Liver (tissue), 9 donors: Measurements from ENCODE around the gene TEK. TPM values are rescaled to one million over a fixed set of nuclear protein-coding genes. Genes with fewer than 3 reads are reported as not detected.

Source experiments
- DNase-seq: peaks from one replicate; pipeline ENCODE4 v3.0.0-alpha.2; 2017; ENCODE audit warnings: low spot score
- H3K27ac ChIP-seq, 2 donors: one replicate each; pipeline ENCODE4 v1.7.0; 2013; ENCODE audit warnings: inconsistent platforms in 2 of 2, low read length in 2 of 2, control low read depth in 1 of 2, low read depth in 1 of 2, mild to moderate bottlenecking in 1 of 2
- H3K27me3 ChIP-seq, 4 donors: one replicate each; pipeline versions ENCODE4 v1.6.1 to v1.7.0; 2013; ENCODE audit warnings: low read length in 3 of 4, inconsistent platforms in 1 of 4, mild to moderate bottlenecking in 1 of 4, moderate library complexity in 1 of 4; ENCODE audit not compliant: control insufficient read depth in 4 of 4, insufficient read depth in 4 of 4
- H3K36me3 ChIP-seq, 4 donors: one replicate each; pipeline versions ENCODE4 v1.6.1 to v1.7.0; 2013; ENCODE audit warnings: low read length in 3 of 4, mild to moderate bottlenecking in 3 of 4, low read depth in 1 of 4, moderate library complexity in 1 of 4; ENCODE audit not compliant: control insufficient read depth in 4 of 4, insufficient read depth in 3 of 4
- H3K4me1 ChIP-seq, 4 donors: one replicate each; pipeline versions ENCODE4 v1.6.1 to v1.7.0; 2013; ENCODE audit warnings: low read length in 3 of 4, mild to moderate bottlenecking in 3 of 4, moderate library complexity in 1 of 4; ENCODE audit not compliant: control insufficient read depth in 4 of 4, insufficient read depth in 4 of 4
- H3K4me3 ChIP-seq, 3 donors: one replicate each; pipeline versions ENCODE4 v1.6.1 to v1.7.0; 2013; ENCODE audit warnings: low read length in 3 of 3, control low read depth in 1 of 3, low read depth in 1 of 3, mild to moderate bottlenecking in 1 of 3
- H3K9ac ChIP-seq, 2 donors: one replicate each; pipeline ENCODE4 v1.7.0; 2013; ENCODE audit warnings: low read length in 2 of 2, mild to moderate bottlenecking in 2 of 2, moderate library complexity in 2 of 2, control low read depth in 1 of 2, low read depth in 1 of 2
- H3K9me3 ChIP-seq, 4 donors: one replicate each; pipeline versions ENCODE4 v1.6.1 to v1.7.0; 2013; ENCODE audit warnings: low read length in 3 of 4; ENCODE audit not compliant: control insufficient read depth in 4 of 4
- ATF3 ChIP-seq: IDR thresholded peaks from 2 replicates; pipeline ENCODE4 v1.6.1; 2016; ENCODE audit warnings: antibody characterized with exemption
- CTCF ChIP-seq: fragments of 150-350 bp; IDR thresholded peaks from 2 replicates; pipeline ENCODE4 v1.5.1; 2017; ENCODE audit warnings: improper control_type of control experiment, low read depth, low read length; ENCODE audit not compliant: missing input control
- EGR1 ChIP-seq, 2 donors: IDR thresholded peaks; 2 replicates each; pipeline ENCODE4 v1.6.1; 2016 to 2018; ENCODE audit warnings: antibody characterized with exemption in 2 of 2, low read depth in 2 of 2
- FOXA1 ChIP-seq: IDR thresholded peaks from 2 replicates; pipeline ENCODE4 v1.6.1; 2016; ENCODE audit warnings: antibody characterized with exemption
- FOXA2 ChIP-seq: IDR thresholded peaks from 2 replicates; pipeline ENCODE4 v1.6.1; 2016; ENCODE audit warnings: antibody characterized with exemption
- GABPA ChIP-seq, 2 donors: IDR thresholded peaks in 1 of 2; conservative IDR thresholded peaks in 1 of 2; 2 replicates each; pipeline ENCODE4 v1.6.1; 2016; ENCODE audit warnings: antibody characterized with exemption in 2 of 2, mild to moderate bottlenecking in 1 of 2, moderate library complexity in 1 of 2
- HNF4A ChIP-seq, 2 donors: conservative IDR thresholded peaks; 2 replicates each; pipeline ENCODE4 v1.6.1; 2016; ENCODE audit warnings: antibody characterized with exemption in 2 of 2, mild to moderate bottlenecking in 2 of 2
- HNF4G ChIP-seq: IDR thresholded peaks from 2 replicates; pipeline ENCODE4 v1.6.1; 2016; ENCODE audit warnings: antibody characterized with exemption
- JUND ChIP-seq, 2 donors: IDR thresholded peaks; 2 replicates each; pipeline ENCODE4 v1.6.1; 2016; ENCODE audit warnings: antibody characterized with exemption in 2 of 2
- MAX ChIP-seq: IDR thresholded peaks from 2 replicates; pipeline ENCODE4 v1.6.1; 2016; ENCODE audit warnings: antibody characterized with exemption
- NR2F2 ChIP-seq: IDR thresholded peaks from 2 replicates; pipeline ENCODE4 v1.6.1; 2016; ENCODE audit warnings: antibody characterized with exemption
- RAD21 ChIP-seq, 2 donors: IDR thresholded peaks; 2 replicates each; pipeline ENCODE4 v1.6.1; 2016; ENCODE audit warnings: antibody characterized with exemption in 2 of 2, mild to moderate bottlenecking in 2 of 2
- REST ChIP-seq: IDR thresholded peaks from 2 replicates; pipeline ENCODE4 v1.6.1; 2016; ENCODE audit warnings: antibody characterized with exemption, mild to moderate bottlenecking
- RXRA ChIP-seq, 2 donors: IDR thresholded peaks; 2 replicates each; pipeline ENCODE4 v1.6.1; 2017 to 2018; ENCODE audit warnings: antibody characterized with exemption in 2 of 2, mild to moderate bottlenecking in 1 of 2
- SP1 ChIP-seq: IDR thresholded peaks from 2 replicates; pipeline ENCODE4 v1.6.1; 2018; ENCODE audit warnings: antibody characterized with exemption, mild to moderate bottlenecking
- TAF1 ChIP-seq: conservative IDR thresholded peaks from 2 replicates; pipeline ENCODE4 v1.6.1; 2016; ENCODE audit warnings: antibody characterized with exemption, mild to moderate bottlenecking
- YY1 ChIP-seq: IDR thresholded peaks from 2 replicates; pipeline ENCODE4 v1.6.1; 2016; ENCODE audit warnings: antibody characterized with exemption, mild to moderate bottlenecking
- ZBTB33 ChIP-seq: IDR thresholded peaks from 2 replicates; pipeline ENCODE4 v1.6.1; 2016; ENCODE audit warnings: antibody characterized with exemption
- WGBS: extraction: QIAGEN DNeasy Blood & Tissue Kit; methylation state at CpG from one replicate; pipeline ENCODE4 v1.1.7; 2013; 5-methylcytosine and 5-hydroxymethylcytosine counted together
- polyA plus RNA-seq, 2 donors: library from polyadenylated mRNA; stranded (reverse) in 1 of 2; unstranded in 1 of 2; fragments of 200-250 nt in 1 of 2; fragments of >200 nt in 1 of 2; fragmentation: Nextera tagmentation in 1 of 2; extraction: Ambion mirVana in 1 of 2; gene quantifications; one replicate each; pipeline versions ENCODE4 v1.2.1 to v1.2.3, GENCODE V29; 2013 to 2015
- total RNA-seq, 2 donors: library from RNA; depleted of rRNA; stranded (reverse); fragments of >200 nt; gene quantifications; one replicate each; pipeline ENCODE4 v1.2.3, GENCODE V29; 2014
- donor health status: healthy.
- donor health status: healthy.
- donor health status: healthy.
- donor health status: healthy.
- donor health status: healthy.

Gene TEK
- total and polyA plus RNA-seq, 4 donors: 2.9 to 13.8 (median 8.4) TPM

- no peak overlapping the region for H3K27ac ChIP-seq
- H3K9me3 ChIP-seq: no peaks in the 10 kb centered on the region
- DNase-seq: no peak
- TF ChIP-seq JUND (IDR thresholded peaks at IDR 0.05): no peak
- TF ChIP-seq EGR1 (IDR thresholded peaks at IDR 0.05; ENCODE audit: low read depth in 2 of 2): no peak
- TF ChIP-seq NR2F2: no peak
- no peak for TF ChIP-seq HNF4A (conservative IDR thresholded peaks at IDR 0.05)
- TF ChIP-seq REST: no peak
- no peak for TF ChIP-seq SP1
- TF ChIP-seq FOXA1: no peak
- no peak for TF ChIP-seq HNF4G
- TF ChIP-seq ATF3: no peak
- TF ChIP-seq TAF1: no peak
- TF ChIP-seq MAX: no peak
- no peak for TF ChIP-seq RXRA (IDR thresholded peaks at IDR 0.05)
- TF ChIP-seq FOXA2: no peak
- no peak for TF ChIP-seq YY1
- no peak for TF ChIP-seq CTCF
- TF ChIP-seq RAD21 (IDR thresholded peaks at IDR 0.05): no peak
- no peak for TF ChIP-seq ZBTB33
- no peak for TF ChIP-seq GABPA (IDR thresholded peaks at IDR 0.05 in 1 of 2, conservative IDR thresholded peaks at IDR 0.05 in 1 of 2)
- H3K27me3 ChIP-seq: no peaks in the 10 kb centered on the region
- H3K36me3 ChIP-seq: no peaks in the 10 kb centered on the region
- no peaks in the 10 kb centered on the region for H3K4me1 ChIP-seq
- WGBS: 67% methylated on average over 5 of the region's 5 CpGs
- no peak overlapping the region for H3K9ac ChIP-seq
- H3K4me3 ChIP-seq: no peak overlapping the region
Observed at GRCh38 chr9:27125936-27126335, 16.9 kb downstream of the TEK start.
